ENCODE results near the gene SYNM.

The SYNM gene

DNA sequence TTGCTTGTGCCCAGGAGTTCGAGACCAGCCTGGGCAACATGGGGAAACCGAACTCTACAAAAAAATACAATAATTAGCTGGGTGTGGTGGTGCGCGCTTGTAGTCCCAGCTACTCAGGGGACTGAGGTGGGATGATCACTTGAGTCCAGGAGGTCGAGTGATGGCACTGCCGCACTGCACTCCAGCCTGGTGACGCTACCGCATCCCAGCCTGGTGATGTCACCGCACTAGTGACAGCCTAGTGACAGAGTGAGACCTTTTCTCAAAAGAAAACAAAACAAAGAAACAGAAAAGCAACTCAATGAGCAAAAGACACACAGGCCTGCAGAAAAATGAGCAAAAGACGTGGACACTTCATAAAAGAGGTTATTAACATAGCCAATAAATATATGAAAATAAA, 19.9 kb upstream of the SYNM start:
- Histone ChIP-seq H3K4me3 (ENCODE audit: low read depth in 1 of 2, low read length in 1 of 2) (no peak overlapping the region), H3K4me1 (ENCODE audit: control insufficient read depth in 1 of 2, insufficient read depth in 1 of 2, low read depth in 1 of 2, low read length in 1 of 2) (no peaks in the 10 kb centered on the region), H3K36me3 (no peaks in the 10 kb centered on the region), H3K27me3 (peaks cover 36% of the 10 kb centered on the region), H3K27ac (no peak overlapping the region), H3K9me3 (no peaks in the 10 kb centered on the region)
- TF ChIP-seq, protein P1, sequence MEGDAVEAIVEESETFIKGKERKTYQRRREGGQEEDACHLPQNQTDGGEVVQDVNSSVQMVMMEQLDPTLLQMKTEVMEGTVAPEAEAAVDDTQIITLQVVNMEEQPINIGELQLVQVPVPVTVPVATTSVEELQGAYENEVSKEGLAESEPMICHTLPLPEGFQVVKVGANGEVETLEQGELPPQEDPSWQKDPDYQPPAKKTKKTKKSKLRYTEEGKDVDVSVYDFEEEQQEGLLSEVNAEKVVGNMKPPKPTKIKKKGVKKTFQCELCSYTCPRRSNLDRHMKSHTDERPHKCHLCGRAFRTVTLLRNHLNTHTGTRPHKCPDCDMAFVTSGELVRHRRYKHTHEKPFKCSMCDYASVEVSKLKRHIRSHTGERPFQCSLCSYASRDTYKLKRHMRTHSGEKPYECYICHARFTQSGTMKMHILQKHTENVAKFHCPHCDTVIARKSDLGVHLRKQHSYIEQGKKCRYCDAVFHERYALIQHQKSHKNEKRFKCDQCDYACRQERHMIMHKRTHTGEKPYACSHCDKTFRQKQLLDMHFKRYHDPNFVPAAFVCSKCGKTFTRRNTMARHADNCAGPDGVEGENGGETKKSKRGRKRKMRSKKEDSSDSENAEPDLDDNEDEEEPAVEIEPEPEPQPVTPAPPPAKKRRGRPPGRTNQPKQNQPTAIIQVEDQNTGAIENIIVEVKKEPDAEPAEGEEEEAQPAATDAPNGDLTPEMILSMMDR (IDR thresholded peaks at IDR 0.05) = no peak

DNA sequence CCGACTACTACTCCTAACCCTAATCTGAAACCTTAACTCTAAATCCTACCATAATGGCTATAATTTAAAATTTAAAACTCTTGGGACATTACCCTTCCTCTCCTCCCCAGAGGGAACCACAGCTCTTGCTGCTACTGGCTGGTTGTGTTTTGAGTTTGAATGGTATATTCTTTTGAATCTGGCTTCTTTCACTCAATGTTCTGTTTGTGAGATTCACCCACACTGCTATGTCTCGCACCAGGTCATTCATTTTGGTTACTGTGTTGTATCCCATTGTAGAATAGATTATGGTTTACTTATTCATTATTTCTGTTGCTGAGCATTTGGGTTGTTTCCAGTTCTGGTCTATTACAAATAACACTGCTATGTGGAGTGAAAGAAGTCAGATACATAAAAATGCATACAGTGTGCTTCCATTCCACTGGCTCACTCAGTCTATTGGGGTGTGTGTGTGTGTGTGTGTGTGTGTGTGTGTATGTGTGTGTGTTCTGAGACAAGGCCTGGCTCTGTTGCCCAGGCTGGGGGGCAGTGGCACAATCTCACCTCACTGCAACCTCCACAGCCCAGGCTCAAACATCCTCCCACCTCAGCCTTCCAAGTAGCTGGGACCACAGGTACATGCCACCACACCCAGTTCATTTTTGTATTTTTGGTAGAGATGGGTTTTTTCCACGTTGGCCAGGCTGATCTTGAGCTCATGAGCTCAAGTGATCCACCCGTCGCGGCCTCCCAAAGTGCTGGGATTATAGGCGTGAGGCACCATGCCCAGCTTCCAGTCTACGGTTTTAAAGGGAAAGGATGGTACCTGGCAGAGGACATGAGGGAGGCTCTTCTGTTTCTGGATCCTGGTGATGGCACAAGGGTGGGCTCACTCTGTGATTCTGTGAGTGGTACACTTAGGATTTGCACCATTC, 19.2 kb upstream of the SYNM start:
- H3K4me3 ChIP-seq (ENCODE audit: low read depth in 1 of 2, low read length in 1 of 2) = no peak overlapping the region
- TF ChIP-seq, protein P1 (IDR thresholded peaks at IDR 0.05) = no peak
- no peaks in the 10 kb centered on the region for H3K9me3 ChIP-seq
- H3K27ac ChIP-seq = no peak overlapping the region
- peaks cover 32% of the 10 kb centered on the region for H3K27me3 ChIP-seq
- H3K36me3 ChIP-seq = no peaks in the 10 kb centered on the region
- no peaks in the 10 kb centered on the region for H3K4me1 ChIP-seq (ENCODE audit: control insufficient read depth in 1 of 2, insufficient read depth in 1 of 2, low read depth in 1 of 2, low read length in 1 of 2)

DNA sequence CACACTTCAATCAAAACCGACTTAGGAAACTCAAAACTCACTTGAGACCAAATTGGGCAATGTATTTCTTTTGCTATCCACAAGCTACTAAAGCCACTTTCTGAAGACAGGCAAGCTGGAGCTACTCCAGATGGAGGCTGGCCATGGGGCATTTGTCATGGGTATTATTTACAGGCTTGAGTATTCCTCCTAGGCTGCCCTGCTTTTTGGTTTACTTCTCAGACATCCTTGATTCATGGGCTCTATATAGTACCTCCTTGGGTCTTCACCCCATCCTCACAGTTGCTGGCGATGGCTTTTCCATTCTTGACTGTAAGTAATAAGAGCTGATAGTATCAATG, 18.6 kb upstream of the SYNM start:
- TF ChIP-seq, protein P1 (IDR thresholded peaks at IDR 0.05) = no peak
- no peaks in the 10 kb centered on the region for H3K36me3 ChIP-seq
- H3K9me3 ChIP-seq = no peaks in the 10 kb centered on the region
- no peaks in the 10 kb centered on the region for H3K4me1 ChIP-seq (ENCODE audit: control insufficient read depth in 1 of 2, insufficient read depth in 1 of 2, low read depth in 1 of 2, low read length in 1 of 2)
- no peak overlapping the region for H3K27ac ChIP-seq
- H3K27me3 ChIP-seq = peaks cover 26% of the 10 kb centered on the region
- H3K4me3 ChIP-seq (ENCODE audit: low read depth in 1 of 2, low read length in 1 of 2) = no peak overlapping the region

DNA sequence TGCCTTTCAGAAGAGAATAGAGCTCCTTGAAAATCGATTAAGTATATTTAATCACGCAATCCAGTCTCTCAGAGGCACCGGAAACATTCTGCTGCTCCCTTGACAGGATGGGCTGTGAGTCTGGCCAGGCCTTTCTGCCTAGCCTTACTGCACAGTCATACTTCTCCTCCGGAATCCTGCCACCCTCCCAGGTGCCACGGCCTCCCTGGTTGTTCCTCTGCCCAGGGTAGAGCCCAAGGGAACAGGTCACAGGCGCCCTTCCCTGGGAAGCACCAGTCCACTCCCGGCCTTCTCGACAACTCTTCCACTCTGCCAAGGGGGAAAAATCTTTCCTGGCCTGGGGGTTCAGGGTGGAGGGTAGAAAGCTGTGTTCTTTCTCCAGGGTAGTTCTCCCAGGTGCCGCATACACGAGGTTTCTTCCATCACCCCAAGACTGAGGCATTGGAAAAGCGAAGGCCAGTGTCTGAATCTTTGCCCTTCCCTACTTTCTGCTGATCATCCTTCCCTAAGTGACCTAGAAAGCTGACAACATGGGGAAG, 17.4 kb upstream of the SYNM start:
- H3K4me1 ChIP-seq (ENCODE audit: control insufficient read depth in 1 of 2, insufficient read depth in 1 of 2, low read depth in 1 of 2, low read length in 1 of 2) = no peaks in the 10 kb centered on the region
- peaks cover 15% of the 10 kb centered on the region for H3K27me3 ChIP-seq
- H3K36me3 ChIP-seq = no peaks in the 10 kb centered on the region
- no peaks in the 10 kb centered on the region for H3K9me3 ChIP-seq
- no peak overlapping the region for H3K4me3 ChIP-seq (ENCODE audit: low read depth in 1 of 2, low read length in 1 of 2)
- no peak overlapping the region for H3K27ac ChIP-seq
- TF ChIP-seq, protein P1 (IDR thresholded peaks at IDR 0.05) = no peak

DNA sequence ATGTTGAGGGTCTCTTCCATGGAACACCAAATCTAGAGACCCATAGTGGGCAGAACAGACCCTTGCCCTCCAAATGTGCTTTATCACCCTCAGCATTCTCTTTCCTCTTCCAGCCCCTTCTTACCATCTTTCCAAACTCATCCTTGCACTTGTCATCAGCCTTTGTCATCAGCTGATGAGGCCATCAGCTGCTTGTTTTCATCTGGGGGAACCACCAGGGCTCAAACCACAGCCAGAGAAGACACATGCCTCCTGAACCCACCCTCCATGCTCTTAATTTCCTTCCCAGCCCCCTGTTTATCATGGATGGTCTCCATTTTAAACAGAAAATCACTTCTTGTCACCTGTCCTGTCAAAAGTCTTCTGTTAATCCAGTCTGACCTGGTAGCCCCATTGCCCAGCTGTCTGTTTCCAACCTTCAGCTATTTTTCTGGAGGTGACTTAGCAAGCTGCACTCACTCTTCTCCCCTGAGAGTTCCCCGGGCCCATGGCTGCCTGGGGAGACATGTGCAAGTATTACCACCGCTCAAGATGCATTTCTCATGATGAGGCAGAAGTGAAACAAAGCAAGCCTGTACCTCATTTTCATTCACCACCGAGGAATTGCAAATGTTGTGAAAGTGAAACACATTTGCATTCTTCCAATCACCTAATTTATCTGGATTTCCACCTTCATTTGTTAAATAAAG, 14.7 kb upstream of the SYNM start:
- H3K4me3 ChIP-seq (ENCODE audit: low read depth in 1 of 2, low read length in 1 of 2) = no peak overlapping the region
- no peaks in the 10 kb centered on the region for H3K4me1 ChIP-seq (ENCODE audit: control insufficient read depth in 1 of 2, insufficient read depth in 1 of 2, low read depth in 1 of 2, low read length in 1 of 2)
- no peaks in the 10 kb centered on the region for H3K36me3 ChIP-seq
- H3K27me3 ChIP-seq = peaks cover 4% of the 10 kb centered on the region
- no peak overlapping the region for H3K27ac ChIP-seq
- TF ChIP-seq, protein P1 (IDR thresholded peaks at IDR 0.05) = no peak
- no peaks in the 10 kb centered on the region for H3K9me3 ChIP-seq
